HG03039 (cell line): ENCODE data around the gene HPRT1.

Source experiments
- ATAC-seq: cut with Tn5 transposase; IDR thresholded peaks from one replicate; pipeline ENCODE4 v1.9.1; 2021; ENCODE audit warnings: mild to moderate bottlenecking, moderate library complexity; ENCODE audit not compliant: unreplicated experiment

The HPRT1 gene

DNA sequence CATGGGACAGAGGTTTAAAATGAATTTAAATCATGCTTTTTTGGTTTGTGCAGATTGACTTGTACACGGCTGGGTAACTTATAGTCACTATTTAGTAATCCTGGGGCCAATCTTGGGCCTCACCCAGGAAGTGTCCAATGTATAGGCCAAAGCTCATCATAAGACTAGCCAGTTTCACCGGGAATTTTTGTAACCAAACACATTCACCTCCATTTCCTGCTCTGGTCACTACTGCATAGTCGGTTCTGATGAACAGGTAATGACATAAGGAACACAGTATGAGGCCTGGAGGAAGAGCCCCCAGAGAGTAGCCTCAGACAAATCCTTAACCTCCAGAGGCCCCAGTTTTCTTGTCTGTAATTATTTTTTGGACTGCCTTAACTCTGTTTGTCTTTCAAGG is 81.9 kb downstream of the HPRT1 start:
- no peak for ATAC-seq

DNA sequence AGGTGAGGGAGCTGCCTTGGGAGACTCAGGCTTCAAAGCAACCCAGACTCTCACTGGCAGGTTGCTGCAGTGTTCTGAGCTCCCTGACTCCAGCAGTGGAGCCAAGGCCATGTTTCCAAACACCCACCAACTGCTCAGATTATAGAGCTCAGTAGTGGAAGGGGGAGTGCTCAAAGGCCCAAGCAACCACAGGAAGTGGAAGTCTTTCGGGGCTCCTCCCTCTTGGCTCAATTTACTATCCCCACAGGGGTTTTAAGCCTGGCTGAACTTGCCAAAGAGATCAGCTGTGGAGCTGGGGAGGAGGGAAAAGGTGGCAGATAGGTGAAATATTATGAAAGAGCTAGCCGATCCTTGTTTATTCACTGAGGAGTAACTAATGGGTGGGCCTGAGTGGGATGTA is 82.5 kb downstream of the HPRT1 start:
- no peak for ATAC-seq

DNA sequence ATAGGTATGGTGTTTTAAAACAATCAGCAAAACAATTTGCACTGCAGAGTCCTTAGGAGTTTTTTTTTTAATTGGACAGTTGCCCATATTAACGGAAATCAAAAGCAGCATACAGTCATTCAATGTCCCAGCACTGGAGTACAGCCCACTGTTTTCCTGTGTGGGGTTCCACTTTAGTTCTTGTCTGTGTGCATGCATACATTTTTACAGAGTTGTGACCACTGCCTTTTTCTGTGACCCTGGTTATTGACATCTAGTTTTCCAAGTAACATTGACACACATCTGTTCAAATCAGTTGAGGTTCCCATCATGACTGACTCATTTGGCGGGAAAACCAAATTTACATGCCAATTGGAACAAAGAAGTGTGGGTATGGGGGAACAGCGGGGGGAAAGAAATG is 83.3 kb downstream of the HPRT1 start:
- ATAC-seq: no peak

DNA sequence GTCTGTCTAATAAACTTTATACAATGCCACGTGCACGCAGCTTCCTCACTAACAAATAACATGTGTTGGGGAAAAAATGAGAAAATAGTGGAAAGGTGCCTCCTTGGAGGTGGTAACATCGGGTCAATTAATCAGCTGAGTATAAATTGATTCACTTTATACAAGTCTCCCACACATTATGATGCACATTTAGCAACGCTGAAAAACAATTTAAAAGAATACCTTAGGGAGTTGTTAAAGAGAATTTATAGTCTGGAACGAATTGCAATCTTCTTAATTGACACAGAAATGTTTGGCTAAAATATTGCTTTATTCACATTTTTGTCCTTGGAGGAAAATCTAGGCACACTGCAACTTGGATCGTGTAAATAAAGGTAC is 84.2 kb downstream of the HPRT1 start:
- ATAC-seq: no peak

DNA sequence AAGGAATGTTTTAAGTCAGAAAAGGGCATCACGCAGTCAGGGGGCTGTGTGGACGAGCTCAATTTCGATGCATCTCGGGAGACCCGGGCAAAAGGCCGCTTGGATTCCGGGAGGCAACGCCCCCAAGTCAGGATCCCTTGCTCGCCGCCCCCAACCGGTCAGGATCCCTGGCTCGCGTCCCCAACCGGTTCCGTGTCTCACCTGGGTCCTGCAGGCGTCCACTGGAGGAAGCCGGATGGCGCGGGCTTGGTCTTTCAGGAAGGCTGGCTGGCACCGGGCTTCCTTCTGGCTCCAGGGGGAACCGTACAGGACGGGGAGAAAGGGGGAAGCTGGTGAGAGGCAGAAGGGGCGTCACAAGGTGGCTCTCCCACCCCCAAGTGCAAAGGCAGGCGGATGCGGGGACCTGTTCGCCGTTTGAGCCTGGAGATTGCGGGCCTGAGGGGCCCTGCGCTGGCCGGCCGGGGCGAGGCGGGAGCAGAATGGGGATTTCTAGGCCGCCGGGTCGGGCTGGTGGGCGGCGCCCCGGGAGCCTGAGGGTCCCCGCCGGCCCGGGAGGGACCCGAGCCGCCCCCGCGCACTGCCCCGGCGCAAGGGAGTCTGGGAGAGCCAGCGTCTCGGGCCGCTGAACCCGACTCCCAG is 84.7 kb downstream of the HPRT1 start:
- ATAC-seq: no peak

DNA sequence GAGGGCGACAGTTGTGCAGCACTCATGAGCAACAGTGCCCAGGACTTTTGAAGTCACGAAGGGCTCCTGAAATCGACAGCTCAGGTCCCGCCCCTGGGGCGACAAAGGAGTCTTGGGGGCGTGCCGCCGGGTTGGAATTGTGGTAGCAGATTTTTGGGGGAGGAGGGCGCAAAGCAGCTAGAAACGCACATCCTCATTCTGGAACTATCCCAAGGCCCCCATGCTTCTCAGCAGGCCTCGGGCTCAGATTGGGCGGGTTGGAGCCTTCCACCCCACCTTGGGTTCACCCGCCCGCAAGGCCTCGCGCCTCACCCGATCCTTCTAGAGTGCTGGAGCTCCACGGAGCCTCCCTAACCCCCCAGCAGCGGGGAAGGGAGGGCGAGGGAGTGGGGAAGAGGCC is 85.5 kb downstream of the HPRT1 start:
- no peak for ATAC-seq

DNA sequence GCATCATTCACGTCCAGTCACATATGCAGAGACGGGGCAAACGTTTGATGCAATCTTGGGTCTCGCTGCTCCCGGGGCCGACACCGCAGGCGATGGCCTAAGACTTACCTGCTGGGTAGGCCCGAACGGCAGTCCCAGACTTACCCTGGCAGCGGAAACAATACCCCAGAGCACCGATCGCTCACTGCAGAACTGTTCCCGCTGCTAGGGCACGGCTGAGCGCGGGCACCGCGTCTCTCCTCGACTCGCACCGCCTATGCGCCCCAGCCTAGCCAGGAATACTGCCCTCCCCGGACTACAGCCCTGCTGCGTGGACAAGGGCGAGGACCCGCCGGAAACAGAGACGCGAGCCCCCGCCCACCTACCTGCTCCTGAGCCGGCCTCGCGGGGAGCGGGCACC is 86.2 kb downstream of the HPRT1 start:
- no peak for ATAC-seq

DNA sequence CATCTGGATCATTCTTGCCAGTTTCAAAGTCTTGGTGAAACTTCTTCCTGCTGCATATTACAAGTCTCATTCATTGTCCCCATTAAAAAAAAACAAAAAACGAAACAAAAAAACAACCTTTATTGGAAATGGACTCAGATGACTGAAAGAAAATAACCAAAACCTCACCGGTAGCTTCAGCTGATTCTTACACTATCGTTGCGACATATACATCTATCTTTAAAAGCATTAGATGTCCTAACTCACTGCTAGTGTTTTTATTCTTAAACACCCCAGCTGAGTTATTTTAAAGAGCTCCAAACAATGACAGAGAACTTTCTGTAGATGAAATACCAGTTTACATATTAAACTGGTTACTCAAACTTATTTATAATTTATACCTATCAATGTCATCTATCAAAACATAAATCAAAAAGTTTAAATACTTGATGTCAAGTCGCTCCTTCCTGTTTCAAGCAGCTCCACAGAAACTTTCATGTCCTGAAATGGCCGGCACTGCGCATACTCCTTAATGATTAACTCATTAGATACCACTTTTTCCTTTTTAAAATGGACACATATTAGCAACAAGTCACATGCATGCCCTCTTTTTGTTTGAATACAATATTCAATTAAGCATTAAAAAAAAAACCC is 87.2 kb downstream of the HPRT1 start:
- no peak for ATAC-seq

DNA sequence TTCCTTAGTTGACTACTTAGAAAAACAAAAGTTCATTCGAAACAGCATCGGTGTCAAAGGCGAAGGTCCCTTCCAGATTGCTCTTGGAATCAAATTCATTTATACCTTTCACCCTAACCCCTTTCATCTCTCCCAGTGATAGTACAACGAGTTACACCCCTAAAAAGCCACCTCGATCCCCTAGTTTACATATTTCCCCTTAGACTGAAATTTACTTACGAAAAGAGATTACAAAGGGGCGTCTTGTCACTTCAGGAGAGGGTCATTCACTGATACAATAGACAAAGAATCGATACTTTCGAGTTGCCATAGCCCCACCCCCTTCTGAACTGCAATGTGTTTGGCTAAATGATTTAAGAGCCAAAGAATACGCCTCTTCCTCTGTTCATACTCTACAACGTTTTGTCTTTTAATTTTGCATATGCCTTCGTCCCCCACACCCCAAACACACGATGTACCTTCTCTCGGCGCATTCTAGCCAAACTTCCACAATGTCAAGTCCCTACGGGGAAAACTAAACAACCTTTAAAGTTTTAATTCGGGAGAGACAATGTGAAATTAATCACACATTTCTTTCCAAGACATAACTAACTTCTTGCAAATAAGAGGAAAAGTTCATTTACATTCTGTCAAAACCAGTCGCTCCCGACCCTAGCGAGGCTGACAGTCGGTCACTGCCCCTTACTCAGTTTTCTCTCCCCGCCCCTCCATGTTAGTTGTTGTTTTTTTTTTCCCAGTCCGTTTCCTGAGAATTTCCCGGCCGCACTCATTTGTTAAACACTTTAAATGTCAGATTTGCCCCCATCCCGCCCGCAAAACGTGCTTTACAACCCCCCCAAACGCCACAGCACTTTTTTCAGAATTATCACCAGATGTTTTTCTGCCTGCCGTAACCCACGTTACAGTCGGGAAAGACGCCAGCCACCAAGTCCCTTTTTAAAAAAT is 88.6 kb downstream of the HPRT1 start:
- no peak for ATAC-seq
